SJSA1 (cell line): ENCODE measurements around the gene SKA3. TPM values are rescaled to one million over a fixed set of nuclear protein-coding genes. Genes with fewer than 3 reads are reported as not detected.
"Not testable (repeated sequence)": the region's sequence is repeated elsewhere in the genome, so short reads cannot be mapped to it uniquely, and the experiment has no call there.

Source experiments
- DNase-seq, 2 experiments: peaks; one replicate each; pipeline ENCODE4 v3.0.0-alpha.2; 2015 to 2020; ENCODE audit warnings: low spot score in 2 of 2, low read depth in 1 of 2
- H3K27ac ChIP-seq: fragments of 250-450 bp; sonication (Bioruptor Pico); 2 replicates; pipeline ENCODE4 v1.5.1; 2020; ENCODE audit warnings: mild to moderate bottlenecking, moderate library complexity
- H3K27me3 ChIP-seq: fragments of 250-450 bp; sonication (Bioruptor Pico); replicated peaks from 2 replicates; pipeline ENCODE4 v1.5.1; 2020; ENCODE audit warnings: mild to moderate bottlenecking, moderate library complexity
- H3K36me3 ChIP-seq: fragments of 250-450 bp; sonication (Bioruptor Pico); 2 replicates; pipeline ENCODE4 v1.5.1; 2020; ENCODE audit warnings: mild to moderate bottlenecking
- H3K4me1 ChIP-seq: fragments of 250-450 bp; sonication (Bioruptor Pico); replicated peaks from 2 replicates; pipeline ENCODE4 v1.6.1; 2021; ENCODE audit warnings: mild to moderate bottlenecking
- H3K4me3 ChIP-seq: fragments of 250-450 bp; sonication (Bioruptor Pico); 2 replicates; pipeline ENCODE4 v1.5.1; 2020; ENCODE audit warnings: mild to moderate bottlenecking
- H3K9me3 ChIP-seq: fragments of 250-450 bp; sonication (Bioruptor Pico); replicated peaks from 2 replicates; pipeline ENCODE4 v1.5.1; 2020; ENCODE audit warnings: mild to moderate bottlenecking
- total RNA-seq: library from RNA; depleted of rRNA; stranded (reverse); fragments of >200 nt; shearing (Covaris generic); gene quantifications from 2 replicates; pipeline ENCODE4 v1.2.3, GENCODE V29; 2014; rRNA removed

SKA3 gene
- total RNA-seq: 39.9 and 53.9 TPM in 2 replicates

GRCh38 chr13:21176215-21176981 lies at the start of gene SKA3, which contains the start of gene MRPL57:
SKA3 (minus strand) TSS chr13:21176552; CDS start chr13:21176477, 75 bp downstream.
MRPL57 (plus strand) TSS chr13:21176658; CDS start chr13:21176917, 259 bp downstream.
- Histone ChIP-seq H3K4me1 (peaks cover 8% of the 10 kb centered on the region), H3K9me3 (no peaks in the 10 kb centered on the region), H3K36me3 (peaks cover 37% of the 10 kb centered on the region), H3K4me3 (peak within 1 kb of the TSS; percentile 84), H3K27me3 (no peaks in the 10 kb centered on the region), H3K27ac (peak within 1 kb of the TSS; percentile 86)
- DNase-seq: peak; percentile 90 to 93

DNA sequence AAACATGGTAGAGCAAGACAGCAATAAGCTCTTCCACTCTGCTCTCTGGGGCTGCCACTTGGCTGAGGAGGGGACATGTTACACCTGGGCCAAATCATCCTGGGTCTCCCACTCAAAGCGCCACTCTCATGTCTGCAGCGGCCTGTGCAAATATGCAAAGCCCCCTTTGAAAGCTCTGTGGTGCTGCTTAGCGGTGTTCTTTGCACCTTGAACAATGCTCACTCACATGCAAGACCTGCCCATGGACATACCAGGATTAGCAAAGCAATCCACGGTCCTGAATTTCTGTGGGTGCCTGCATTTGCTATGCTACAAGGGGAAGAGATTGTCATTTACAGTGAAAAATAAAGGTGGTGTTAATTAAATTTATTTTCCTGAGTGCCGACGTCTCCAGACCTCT lies 48.7 kb upstream of the SKA3 start:
- H3K36me3 ChIP-seq: no peaks in the 10 kb centered on the region
- H3K27me3 ChIP-seq: no peaks in the 10 kb centered on the region; the same call in 1 of the 2 replicates
- no peaks in the 10 kb centered on the region for H3K4me1 ChIP-seq
- no peak overlapping the region for H3K27ac ChIP-seq
- no peak overlapping the region for H3K4me3 ChIP-seq
- H3K9me3 ChIP-seq: no peaks in the 10 kb centered on the region
- DNase-seq: no peak

DNA sequence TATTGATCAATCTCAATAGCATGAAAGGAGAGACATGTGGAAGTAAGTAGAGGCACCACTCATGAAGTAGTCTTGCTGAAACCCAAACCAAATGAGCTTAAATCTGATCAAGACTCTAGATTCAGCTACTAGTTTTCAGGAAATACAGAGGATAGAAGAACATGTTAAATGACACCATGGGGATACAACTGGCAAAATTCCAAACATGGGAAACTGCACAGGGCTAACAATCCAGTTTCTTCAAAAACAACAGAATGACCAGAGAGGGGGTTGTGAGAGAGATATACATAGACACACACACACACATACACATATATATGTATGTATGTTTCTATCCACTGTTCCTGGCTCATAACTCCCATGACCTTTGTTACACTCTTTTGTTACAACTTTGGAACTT lies 44.9 kb upstream of the SKA3 start:
- Histone ChIP-seq H3K27me3 (no peaks in the 10 kb centered on the region; the same call in 1 of the 2 replicates), H3K4me3 (no peak overlapping the region), H3K4me1 (no peaks in the 10 kb centered on the region), H3K36me3 (no peaks in the 10 kb centered on the region), H3K9me3 (no peaks in the 10 kb centered on the region), H3K27ac (no peak overlapping the region)
- DNase-seq: no peak

DNA sequence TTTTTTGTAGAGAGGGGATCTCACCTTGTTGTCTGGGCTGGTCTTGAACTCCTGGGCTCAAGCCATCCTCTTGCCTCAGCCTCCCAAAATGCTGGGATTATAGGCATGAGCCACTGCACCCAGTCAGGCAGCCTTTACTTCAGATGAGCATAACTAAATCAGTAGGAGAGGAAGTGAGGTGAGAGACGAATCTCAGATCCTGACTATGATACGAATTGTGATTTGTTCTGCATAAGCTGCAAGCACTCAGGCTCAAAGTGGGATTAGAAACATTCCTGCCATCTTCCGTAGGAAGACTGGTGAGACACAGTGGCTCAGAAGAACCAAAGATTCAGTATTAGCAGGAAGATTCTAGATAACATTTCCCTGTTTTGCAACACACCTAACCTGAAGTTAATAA lies 43.4 kb upstream of the SKA3 start:
- not testable (repeated sequence) for DNase-seq, H3K4me3 ChIP-seq, H3K36me3 ChIP-seq

DNA sequence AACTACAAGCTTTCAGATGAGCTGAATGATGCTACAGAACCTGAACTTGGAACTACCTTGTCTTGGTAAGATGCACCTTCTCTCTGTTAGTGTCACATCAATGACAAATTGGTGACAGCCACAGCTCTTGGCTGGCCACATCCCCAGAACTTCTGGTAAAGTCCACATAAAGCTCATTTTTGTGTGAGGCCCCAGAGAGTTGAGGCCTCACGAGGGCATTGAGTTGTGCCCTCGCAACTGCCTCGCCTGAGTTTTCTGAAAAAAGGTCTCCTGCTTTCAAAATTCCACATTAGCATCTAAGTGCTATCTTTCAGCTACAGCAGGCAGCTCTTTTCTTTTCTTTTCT lies 42.7 kb upstream of the SKA3 start:
- Histone ChIP-seq H3K27me3 (no peaks in the 10 kb centered on the region; the same call in 1 of the 2 replicates), H3K4me3 (no peak overlapping the region), H3K27ac (no peak overlapping the region), H3K36me3 (no peaks in the 10 kb centered on the region), H3K9me3 (no peaks in the 10 kb centered on the region), H3K4me1 (no peaks in the 10 kb centered on the region)
- DNase-seq: no peak

More for the DNA sequence above, 43.4 kb upstream of the SKA3 start:
- not testable (repeated sequence) for H3K4me1 ChIP-seq, H3K9me3 ChIP-seq, H3K27ac ChIP-seq, H3K27me3 ChIP-seq

- H3K36me3 ChIP-seq: no peaks in the 10 kb centered on the region
- no peak for DNase-seq
- H3K27ac ChIP-seq: no peak overlapping the region
- no peak overlapping the region for H3K4me3 ChIP-seq
- no peaks in the 10 kb centered on the region; the same call in 1 of the 2 replicates for H3K27me3 ChIP-seq
- no peaks in the 10 kb centered on the region for H3K9me3 ChIP-seq
- no peaks in the 10 kb centered on the region for H3K4me1 ChIP-seq
Observed at GRCh38 chr13:21218351-21219035, 42.1 kb upstream of the SKA3 start.

DNA sequence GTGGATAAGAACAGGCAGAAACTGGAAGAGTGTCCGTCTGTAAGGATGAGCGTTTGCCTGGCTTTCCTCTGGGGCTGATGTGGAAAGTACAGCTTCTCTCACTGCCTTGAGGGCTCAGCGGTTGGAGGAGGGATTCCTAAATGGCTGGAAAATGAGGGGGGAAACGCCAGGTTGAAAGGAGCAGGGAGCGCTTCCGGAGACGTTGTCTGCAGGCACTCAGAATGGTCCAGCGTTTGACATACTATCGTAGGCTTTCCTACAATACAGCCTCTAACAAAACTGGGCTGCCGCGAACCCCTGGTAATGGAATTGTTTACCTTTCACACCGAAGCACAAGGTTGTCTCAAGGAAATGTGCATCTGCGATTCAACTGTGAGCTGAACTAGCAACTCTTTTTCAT lies 40.0 kb upstream of the SKA3 start:
- Histone ChIP-seq H3K27ac (no peak overlapping the region), H3K4me3 (no peak overlapping the region), H3K4me1 (no peaks in the 10 kb centered on the region), H3K36me3 (no peaks in the 10 kb centered on the region), H3K9me3 (no peaks in the 10 kb centered on the region), H3K27me3 (no peaks in the 10 kb centered on the region)
- no peak for DNase-seq

- not testable (repeated sequence) for H3K27ac ChIP-seq, H3K4me1 ChIP-seq, H3K4me3 ChIP-seq, H3K27me3 ChIP-seq, H3K9me3 ChIP-seq, H3K36me3 ChIP-seq, DNase-seq
Observed at GRCh38 chr13:21215419-21215818, 39.1 kb upstream of the SKA3 start.

- no peak for DNase-seq
- Histone ChIP-seq H3K36me3 (no peaks in the 10 kb centered on the region), H3K27ac (no peak overlapping the region), H3K27me3 (no peaks in the 10 kb centered on the region), H3K4me1 (no peaks in the 10 kb centered on the region), H3K9me3 (no peaks in the 10 kb centered on the region), H3K4me3 (no peak overlapping the region)
Observed at GRCh38 chr13:21212138-21212775, 35.9 kb upstream of the SKA3 start.

- Histone ChIP-seq H3K4me3 (no peak overlapping the region), H3K36me3 (no peaks in the 10 kb centered on the region), H3K9me3 (no peaks in the 10 kb centered on the region), H3K27me3 (no peaks in the 10 kb centered on the region), H3K27ac (no peak overlapping the region), H3K4me1 (no peaks in the 10 kb centered on the region)
- no peak for DNase-seq
Observed at GRCh38 chr13:21208652-21209154, 32.4 kb upstream of the SKA3 start.

DNA sequence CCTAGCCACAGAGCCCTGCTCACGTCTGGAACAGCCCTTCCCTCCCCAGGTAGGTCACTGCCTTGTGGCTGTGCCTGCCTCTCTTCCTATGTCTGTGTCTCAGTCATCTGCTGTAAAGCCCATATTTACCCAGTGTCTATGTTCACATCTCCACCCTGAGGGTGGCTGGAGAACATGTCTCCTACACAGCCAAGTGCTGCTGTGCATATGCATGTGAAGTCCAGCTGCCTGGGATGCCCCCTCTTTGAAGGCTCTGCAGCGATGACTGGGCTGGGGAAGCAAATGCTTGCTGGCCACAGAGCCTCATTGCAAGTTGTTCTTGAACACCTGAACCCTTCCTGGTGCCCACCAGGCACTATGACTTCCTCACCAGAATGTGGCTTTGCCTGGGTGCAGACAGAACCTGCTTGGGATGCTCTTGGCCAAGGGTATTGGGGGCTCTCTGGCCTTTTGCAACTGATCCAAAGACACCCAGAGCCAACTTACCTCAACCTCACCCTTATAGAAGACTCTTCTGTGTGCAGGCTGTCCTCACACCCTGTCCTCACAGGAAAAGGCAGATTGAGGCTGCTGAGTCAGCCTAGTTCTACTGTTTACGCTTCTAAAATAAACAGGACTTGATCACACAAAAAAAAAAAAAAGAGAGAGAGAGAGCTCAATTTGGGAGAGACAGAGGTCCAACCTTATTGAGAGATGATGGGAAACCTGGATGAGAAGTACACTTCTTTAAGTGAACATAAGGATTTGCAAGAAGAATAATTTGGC lies 26.6 kb upstream of the SKA3 start:
- Histone ChIP-seq H3K9me3 (no peaks in the 10 kb centered on the region), H3K4me1 (no peaks in the 10 kb centered on the region), H3K27ac (no peak overlapping the region), H3K27me3 (no peaks in the 10 kb centered on the region), H3K36me3 (no peaks in the 10 kb centered on the region), H3K4me3 (no peak overlapping the region)
- DNase-seq: peak in 1 of 2 experiments; percentile 4

GRCh38 chr13:21201456-21202190 lies 25.3 kb upstream of the SKA3 start:
- DNase-seq, H3K36me3 ChIP-seq, H3K9me3 ChIP-seq, H3K27me3 ChIP-seq, H3K4me3 ChIP-seq, H3K27ac ChIP-seq, H3K4me1 ChIP-seq: not testable (repeated sequence)

GRCh38 chr13:21198391-21198790 lies 22.0 kb upstream of the SKA3 start:
- not testable (repeated sequence) for DNase-seq, H3K27ac ChIP-seq, H3K9me3 ChIP-seq, H3K27me3 ChIP-seq, H3K4me1 ChIP-seq, H3K36me3 ChIP-seq, H3K4me3 ChIP-seq
